Keratinocyte (primary cell): ENCODE measurements around the gene TEX261. TPM values are rescaled to one million over a fixed set of nuclear protein-coding genes. Genes with fewer than 3 reads are reported as not detected.

Source experiments
- DNase-seq: peaks from one replicate; pipeline ENCODE4 v3.0.0-alpha.2; 2011; ENCODE audit warnings: low read depth, missing footprints, low spot score
- FAIRE-seq: peaks from 2 replicates; lab custom pipeline; 2011; peaks lifted over from hg19 to GRCh38; lab: Jason Lieb, UNC
- H2AFZ ChIP-seq: 2 replicates; pipeline ENCODE4 v1.6.0; 2012; ENCODE audit warnings: low read length, control low read depth, inconsistent platforms; ENCODE audit not compliant: control insufficient read depth
- H3K27ac ChIP-seq: 2 replicates; pipeline ENCODE4 v1.5.1; 2011; ENCODE audit warnings: low read length; ENCODE audit not compliant: control insufficient read depth, insufficient read depth
- H3K27me3 ChIP-seq: 3 replicates; pipeline ENCODE4 v1.6.0; 2011; ENCODE audit warnings: low read length; ENCODE audit not compliant: control insufficient read depth, insufficient read depth; ENCODE audit errors: extremely low read depth
- H3K36me3 ChIP-seq, 2 experiments: 2 replicates in 1 of 2; 3 replicates in 1 of 2; pipeline ENCODE4 v1.5.1; 2011; ENCODE audit warnings: low read length in 2 of 2, mild to moderate bottlenecking in 1 of 2; ENCODE audit not compliant: control insufficient read depth in 2 of 2, insufficient read depth in 2 of 2; ENCODE audit errors: extremely low read depth in 1 of 2
- H3K4me1 ChIP-seq: 3 replicates; pipeline ENCODE4 v1.5.1; 2011; ENCODE audit warnings: low read length; ENCODE audit not compliant: control insufficient read depth, insufficient read depth; ENCODE audit errors: extremely low read depth
- H3K4me2 ChIP-seq: 3 replicates; pipeline ENCODE4 v1.6.0; 2011; ENCODE audit warnings: low read depth, low read length; ENCODE audit not compliant: control insufficient read depth, insufficient read depth; ENCODE audit errors: extremely low read depth
- H3K4me3 ChIP-seq, 3 experiments: fragments of 200-600 bp in 1 of 3; sonication (generic) in 1 of 3; 2 replicates in 2 of 3; 3 replicates in 1 of 3; pipeline ENCODE4 v1.5.1; 2011 to 2016; ENCODE audit warnings: low read length in 3 of 3, mild to moderate bottlenecking in 3 of 3, control low read depth in 2 of 3, inconsistent platforms in 1 of 3, low read depth in 1 of 3, mixed read lengths in 1 of 3, mixed run types in 1 of 3, moderate library complexity in 1 of 3; ENCODE audit not compliant: control insufficient read depth in 2 of 3, insufficient read depth in 2 of 3; ENCODE audit errors: extremely low read depth in 1 of 3
- H3K79me2 ChIP-seq: 2 replicates; pipeline ENCODE4 v1.6.0; 2012; ENCODE audit warnings: low read length; ENCODE audit not compliant: control insufficient read depth, insufficient read depth
- H3K9ac ChIP-seq: 3 replicates; pipeline ENCODE4 v1.6.0; 2011; ENCODE audit warnings: low read length; ENCODE audit not compliant: control insufficient read depth, insufficient read depth; ENCODE audit errors: extremely low read depth
- H3K9me1 ChIP-seq: 3 replicates; pipeline ENCODE4 v1.6.0; 2011; ENCODE audit warnings: low read length; ENCODE audit not compliant: control insufficient read depth, insufficient read depth; ENCODE audit errors: extremely low read depth
- H3K9me3 ChIP-seq: 2 replicates; pipeline ENCODE4 v1.5.1; 2012; ENCODE audit warnings: low read depth, low read length; ENCODE audit not compliant: control insufficient read depth
- H4K20me1 ChIP-seq: 3 replicates; pipeline ENCODE4 v1.6.0; 2011; ENCODE audit warnings: low read length; ENCODE audit not compliant: control insufficient read depth, insufficient read depth; ENCODE audit errors: extremely low read depth
- CTCF ChIP-seq, 3 experiments: IDR thresholded peaks in 1 of 3; conservative IDR thresholded peaks in 1 of 3; optimal IDR thresholded peaks in 1 of 3; 2 replicates in 2 of 3; 3 replicates in 1 of 3; pipeline versions ENCODE3 to v1.5.1; 2011; ENCODE audit warnings: low read length in 3 of 3, mild to moderate bottlenecking in 3 of 3, moderate library complexity in 2 of 3, control low read depth in 1 of 3, inconsistent platforms in 1 of 3; ENCODE audit not compliant: insufficient read depth in 2 of 3; ENCODE audit errors: extremely low read depth in 1 of 3
- EZH2 ChIP-seq: IDR thresholded peaks from one replicate; pipeline ENCODE4 v1.6.1; 2012; ENCODE audit warnings: inconsistent platforms, mild to moderate bottlenecking, low read length, moderate library complexity
- dilution Hi-C: fragments of 300-500 bp; cut with MboI; formaldehyde crosslinking; loops from one replicate; pipeline ENCODE4 v1.7.0; 2020; ENCODE audit warnings: low sequenced_read_pairs; ENCODE audit not compliant: extremely low pct_ligation_motif_present
- polyA plus RNA-seq, 5 experiments: library from polyadenylated mRNA; depleted of rRNA in 3 of 5; stranded (reverse) in 3 of 5; stranded (forward) in 1 of 5; unstranded in 1 of 5; fragments of >200 nt; gene quantifications; 1 replicate in 1 of 5; 2 replicates in 3 of 5; 3 replicates in 1 of 5; pipeline versions ENCODE4 v1.2.1 to v1.2.3, GENCODE V29; 2011 to 2012; ENCODE audit warnings: missing spikeins in 2 of 5, low read depth in 1 of 5, low replicate concordance in 1 of 5
- small RNA-seq, 3 experiments: library from RNA; depleted of rRNA; stranded (forward); fragments of <200 nt; gene quantifications; one replicate each; pipeline ENCODE3, GENCODE V24; 2012; ENCODE audit warnings: low read depth in 3 of 3, low replicate concordance in 1 of 3; ENCODE audit not compliant: insufficient read length in 3 of 3

TEX261 gene
- polyA plus RNA-seq, 1 donor (not counting 4 experiments of a cell fraction or from before 2014, with no cell fraction given) = 78.8 TPM

- no peaks in the 10 kb centered on the region for H3K79me2 ChIP-seq
- dilution Hi-C loops = no loop called here
- FAIRE-seq (no peak), DNase-seq (no peak)
- no peak overlapping the region for H2AFZ ChIP-seq
- H4K20me1 ChIP-seq = no peaks in the 10 kb centered on the region
- no peaks in the 10 kb centered on the region for H3K4me1 ChIP-seq
- H3K4me3 ChIP-seq = no peak overlapping the region
- H3K9me3 ChIP-seq = no peaks in the 10 kb centered on the region
- TF ChIP-seq CTCF (optimal IDR thresholded peaks at IDR 0.05 in 1 of 3, IDR thresholded peaks at IDR 0.05 in 1 of 3, conservative IDR thresholded peaks at IDR 0.05 in 1 of 3; ENCODE audit: extremely low read depth in 1 of 3, insufficient read depth in 2 of 3, low read length in 3 of 3) = no peak
- no peak for TF ChIP-seq EZH2
- H3K9me1 ChIP-seq = no peaks in the 10 kb centered on the region
- no peak overlapping the region for H3K9ac ChIP-seq
- H3K27ac ChIP-seq = no peak overlapping the region
- no peaks in the 10 kb centered on the region for H3K36me3 ChIP-seq
- H3K4me2 ChIP-seq = no peak overlapping the region
- peaks cover 23% of the 10 kb centered on the region for H3K27me3 ChIP-seq
These were observed 57.5 kb downstream of the TEX261 start for GRCh38 chr2:70936979-70937811.

GRCh38 chr2:70936165-70936978 is 58.3 kb downstream of the TEX261 start:
- no peaks in the 10 kb centered on the region for H3K9me1 ChIP-seq
- H3K79me2 ChIP-seq = no peaks in the 10 kb centered on the region
- no peaks in the 10 kb centered on the region for H3K4me1 ChIP-seq
- H3K27ac ChIP-seq = no peak overlapping the region
- no peak overlapping the region for H3K9ac ChIP-seq
- no peaks in the 10 kb centered on the region for H4K20me1 ChIP-seq
- no peaks in the 10 kb centered on the region for H3K36me3 ChIP-seq
- H3K9me3 ChIP-seq = no peaks in the 10 kb centered on the region
- DNase-seq (no peak), FAIRE-seq (no peak)
- dilution Hi-C loops = no loop called here
- no peak overlapping the region for H3K4me3 ChIP-seq
- H3K27me3 ChIP-seq = peaks cover 16% of the 10 kb centered on the region
- H2AFZ ChIP-seq = no peak overlapping the region
- TF ChIP-seq EZH2 (no peak), CTCF (optimal IDR thresholded peaks at IDR 0.05 in 1 of 3, IDR thresholded peaks at IDR 0.05 in 1 of 3, conservative IDR thresholded peaks at IDR 0.05 in 1 of 3; ENCODE audit: extremely low read depth in 1 of 3, insufficient read depth in 2 of 3, low read length in 3 of 3) (no peak)
- no peak overlapping the region for H3K4me2 ChIP-seq

Small RNA genes within 50 kb of the gene (small RNA-seq; reads per million reads assigned to genes)
- gene RN7SL160P = 0 to 0.67 (median 0) reads per million in 3 experiments

Other genes with a start within 250 kb of the TEX261 start
- 0.05 to 0.19 TPM in 2 of 3 replicates, not detected in the other for gene ADD2, start 226.7 kb downstream of the TEX261 start, polyA plus RNA-seq
- gene FIGLA, start 204.2 kb downstream of the TEX261 start, polyA plus RNA-seq = not detected in 3 replicates
- not detected in 3 replicates for gene CLEC4F, start 174.3 kb downstream of the TEX261 start, polyA plus RNA-seq
- gene CD207, start 159.1 kb downstream of the TEX261 start, polyA plus RNA-seq = not detected in 3 replicates
- gene VAX2, start 94.3 kb downstream of the TEX261 start, polyA plus RNA-seq = 0.04 to 0.22 TPM in 2 of 3 replicates, not detected in the other
- 0.13 TPM in 1 of 3 replicates, not detected in the others for gene ATP6V1B1, start 59.0 kb downstream of the TEX261 start, polyA plus RNA-seq
- gene ANKRD53, start 16.2 kb downstream of the TEX261 start, polyA plus RNA-seq = 0.05 to 0.15 TPM in 2 of 3 replicates, not detected in the other
- 61.5 to 89.1 TPM (median 82.9 TPM) in 3 replicates for gene NAGK, start 73.8 kb upstream of the TEX261 start, polyA plus RNA-seq
- 4.5 to 7.4 TPM (median 6.4 TPM) in 3 replicates for gene MCEE, start 135.4 kb upstream of the TEX261 start, polyA plus RNA-seq
- gene MPHOSPH10, start 135.8 kb upstream of the TEX261 start, polyA plus RNA-seq = 9.7 to 20.3 TPM (median 16.1 TPM) in 3 replicates
- gene PAIP2B, start 232.2 kb upstream of the TEX261 start, polyA plus RNA-seq = 0.99 to 1.7 TPM (median 1.4 TPM) in 3 replicates